ENCODE results near the gene SPINT4.
A peak's percentile ranks its signal among the peaks of the same experiment; 100 is the strongest.
"Not testable (repeated sequence)": the region's sequence is repeated elsewhere in the genome, so short reads cannot be mapped to it uniquely, and the experiment has no call there.

The SPINT4 gene

GRCh38 chr20:45761966-45762365 lies 39.8 kb downstream of the SPINT4 start:
- not testable (repeated sequence) for H3K4me1 ChIP-seq (ENCODE audit: control insufficient read depth in 5 of 5, insufficient read depth in 5 of 5, low read length in 5 of 5); H3K27ac ChIP-seq (ENCODE audit: low read depth, low read length); H3K9me3 ChIP-seq (ENCODE audit: control insufficient read depth in 5 of 5, low read length in 5 of 5); H3K9ac ChIP-seq (ENCODE audit: low read length in 5 of 5); H3K4me3 ChIP-seq (ENCODE audit: low read depth in 1 of 5, low read length in 5 of 5); H3K36me3 ChIP-seq (ENCODE audit: control insufficient read depth in 5 of 5, insufficient read depth in 5 of 5, low read length in 5 of 5); H3K27me3 ChIP-seq (ENCODE audit: control insufficient read depth in 5 of 5, insufficient read depth in 4 of 5, low read length in 5 of 5)

- not testable (repeated sequence) for H3K36me3 ChIP-seq (ENCODE audit: control insufficient read depth in 5 of 5, insufficient read depth in 5 of 5, low read length in 5 of 5); H3K4me3 ChIP-seq (ENCODE audit: low read depth in 1 of 5, low read length in 5 of 5); H3K9me3 ChIP-seq (ENCODE audit: control insufficient read depth in 5 of 5, low read length in 5 of 5); H3K9ac ChIP-seq (ENCODE audit: low read length in 5 of 5); H3K4me1 ChIP-seq (ENCODE audit: control insufficient read depth in 5 of 5, insufficient read depth in 5 of 5, low read length in 5 of 5); H3K27ac ChIP-seq (ENCODE audit: low read depth, low read length); H3K27me3 ChIP-seq (ENCODE audit: control insufficient read depth in 5 of 5, insufficient read depth in 4 of 5, low read length in 5 of 5)
Observed at GRCh38 chr20:45764618-45765282, 42.6 kb downstream of the SPINT4 start.

- no peaks in the 10 kb centered on the region for H3K36me3 ChIP-seq (ENCODE audit: control insufficient read depth in 5 of 5, insufficient read depth in 5 of 5, low read length in 5 of 5)
- no peaks in the 10 kb centered on the region for H3K4me1 ChIP-seq (ENCODE audit: control insufficient read depth in 5 of 5, insufficient read depth in 5 of 5, low read length in 5 of 5)
- no peak overlapping the region for H3K27ac ChIP-seq (ENCODE audit: low read depth, low read length)
- H3K27me3 ChIP-seq (ENCODE audit: control insufficient read depth in 5 of 5, insufficient read depth in 4 of 5, low read length in 5 of 5) = no peaks in the 10 kb centered on the region
- H3K9ac ChIP-seq (ENCODE audit: low read length in 5 of 5) = peak overlapping the region in 1 of 5 donors; percentile 10
- no peak overlapping the region for H3K4me3 ChIP-seq (ENCODE audit: low read depth in 1 of 5, low read length in 5 of 5)
- H3K9me3 ChIP-seq (ENCODE audit: control insufficient read depth in 5 of 5, low read length in 5 of 5) = no peaks in the 10 kb centered on the region
Observed at GRCh38 chr20:45765307-45765875, 43.2 kb downstream of the SPINT4 start.

GRCh38 chr20:45765980-45766379 lies 43.8 kb downstream of the SPINT4 start:
- Histone ChIP-seq H3K4me3 (ENCODE audit: low read depth in 1 of 5, low read length in 5 of 5) (no peak overlapping the region), H3K36me3 (ENCODE audit: control insufficient read depth in 5 of 5, insufficient read depth in 5 of 5, low read length in 5 of 5) (no peaks in the 10 kb centered on the region), H3K9ac (ENCODE audit: low read length in 5 of 5) (peak overlapping the region in 1 of 5 donors; percentile 10), H3K27me3 (ENCODE audit: control insufficient read depth in 5 of 5, insufficient read depth in 4 of 5, low read length in 5 of 5) (no peaks in the 10 kb centered on the region), H3K27ac (ENCODE audit: low read depth, low read length) (no peak overlapping the region), H3K4me1 (ENCODE audit: control insufficient read depth in 5 of 5, insufficient read depth in 5 of 5, low read length in 5 of 5) (peaks cover 0 to 1% (median under 1%) of the 10 kb centered on the region in 5 donors), H3K9me3 (ENCODE audit: control insufficient read depth in 5 of 5, low read length in 5 of 5) (no peaks in the 10 kb centered on the region)

- no peaks in the 10 kb centered on the region for H3K27me3 ChIP-seq (ENCODE audit: control insufficient read depth in 5 of 5, insufficient read depth in 4 of 5, low read length in 5 of 5)
- H3K27ac ChIP-seq (ENCODE audit: low read depth, low read length) = no peak overlapping the region
- H3K36me3 ChIP-seq (ENCODE audit: control insufficient read depth in 5 of 5, insufficient read depth in 5 of 5, low read length in 5 of 5) = no peaks in the 10 kb centered on the region
- H3K4me1 ChIP-seq (ENCODE audit: control insufficient read depth in 5 of 5, insufficient read depth in 5 of 5, low read length in 5 of 5) = peaks cover 0 to 9% (median 7%) of the 10 kb centered on the region in 5 donors
- no peaks in the 10 kb centered on the region for H3K9me3 ChIP-seq (ENCODE audit: control insufficient read depth in 5 of 5, low read length in 5 of 5)
- no peak overlapping the region for H3K9ac ChIP-seq (ENCODE audit: low read length in 5 of 5)
- H3K4me3 ChIP-seq (ENCODE audit: low read depth in 1 of 5, low read length in 5 of 5) = no peak overlapping the region
Observed at GRCh38 chr20:45768479-45768878, 46.3 kb downstream of the SPINT4 start.

GRCh38 chr20:45771182-45771759 lies 49.1 kb downstream of the SPINT4 start:
- H3K9ac ChIP-seq (ENCODE audit: low read length in 5 of 5) = peak overlapping the region in 1 of 5 donors; percentile 2
- H3K4me3 ChIP-seq (ENCODE audit: low read depth in 1 of 5, low read length in 5 of 5) = peak overlapping the region in 2 of 5 donors; percentile 10 to 38
- H3K9me3 ChIP-seq (ENCODE audit: control insufficient read depth in 5 of 5, low read length in 5 of 5) = no peaks in the 10 kb centered on the region
- H3K36me3 ChIP-seq (ENCODE audit: control insufficient read depth in 5 of 5, insufficient read depth in 5 of 5, low read length in 5 of 5) = no peaks in the 10 kb centered on the region
- H3K4me1 ChIP-seq (ENCODE audit: control insufficient read depth in 5 of 5, insufficient read depth in 5 of 5, low read length in 5 of 5) = peaks cover 0 to 9% (median 7%) of the 10 kb centered on the region in 5 donors
- no peak overlapping the region for H3K27ac ChIP-seq (ENCODE audit: low read depth, low read length)
- H3K27me3 ChIP-seq (ENCODE audit: control insufficient read depth in 5 of 5, insufficient read depth in 4 of 5, low read length in 5 of 5) = peaks cover 0 to 3% (median 0%) of the 10 kb centered on the region in 5 donors

GRCh38 chr20:45772693-45773092 lies 50.5 kb downstream of the SPINT4 start:
- no peaks in the 10 kb centered on the region for H3K9me3 ChIP-seq (ENCODE audit: control insufficient read depth in 5 of 5, low read length in 5 of 5)
- peaks cover 0 to 9% (median 7%) of the 10 kb centered on the region in 5 donors for H3K4me1 ChIP-seq (ENCODE audit: control insufficient read depth in 5 of 5, insufficient read depth in 5 of 5, low read length in 5 of 5)
- H3K27ac ChIP-seq (ENCODE audit: low read depth, low read length) = no peak overlapping the region
- peaks cover 0 to 3% (median 0%) of the 10 kb centered on the region in 5 donors for H3K27me3 ChIP-seq (ENCODE audit: control insufficient read depth in 5 of 5, insufficient read depth in 4 of 5, low read length in 5 of 5)
- no peak overlapping the region for H3K4me3 ChIP-seq (ENCODE audit: low read depth in 1 of 5, low read length in 5 of 5)
- no peaks in the 10 kb centered on the region for H3K36me3 ChIP-seq (ENCODE audit: control insufficient read depth in 5 of 5, insufficient read depth in 5 of 5, low read length in 5 of 5)
- H3K9ac ChIP-seq (ENCODE audit: low read length in 5 of 5) = no peak overlapping the region

- Histone ChIP-seq H3K9me3 (ENCODE audit: control insufficient read depth in 5 of 5, low read length in 5 of 5) (no peaks in the 10 kb centered on the region), H3K27me3 (ENCODE audit: control insufficient read depth in 5 of 5, insufficient read depth in 4 of 5, low read length in 5 of 5) (peaks cover 0 to 3% (median 0%) of the 10 kb centered on the region in 5 donors), H3K9ac (ENCODE audit: low read length in 5 of 5) (peak overlapping the region in 1 of 5 donors; percentile 16), H3K4me3 (ENCODE audit: low read depth in 1 of 5, low read length in 5 of 5) (no peak overlapping the region), H3K36me3 (ENCODE audit: control insufficient read depth in 5 of 5, insufficient read depth in 5 of 5, low read length in 5 of 5) (no peaks in the 10 kb centered on the region), H3K4me1 (ENCODE audit: control insufficient read depth in 5 of 5, insufficient read depth in 5 of 5, low read length in 5 of 5) (peaks cover 0 to 18% (median 9%) of the 10 kb centered on the region in 5 donors), H3K27ac (ENCODE audit: low read depth, low read length) (no peak overlapping the region)
Observed at GRCh38 chr20:45774945-45775344, 52.8 kb downstream of the SPINT4 start.

GRCh38 chr20:45775411-45775810 lies 53.3 kb downstream of the SPINT4 start:
- Histone ChIP-seq H3K27ac (ENCODE audit: low read depth, low read length) (no peak overlapping the region), H3K9ac (ENCODE audit: low read length in 5 of 5) (peak overlapping the region in 1 of 5 donors; percentile 16), H3K27me3 (ENCODE audit: control insufficient read depth in 5 of 5, insufficient read depth in 4 of 5, low read length in 5 of 5) (peaks cover 0 to 3% (median 0%) of the 10 kb centered on the region in 5 donors), H3K4me3 (ENCODE audit: low read depth in 1 of 5, low read length in 5 of 5) (no peak overlapping the region), H3K9me3 (ENCODE audit: control insufficient read depth in 5 of 5, low read length in 5 of 5) (no peaks in the 10 kb centered on the region), H3K36me3 (ENCODE audit: control insufficient read depth in 5 of 5, insufficient read depth in 5 of 5, low read length in 5 of 5) (no peaks in the 10 kb centered on the region), H3K4me1 (ENCODE audit: control insufficient read depth in 5 of 5, insufficient read depth in 5 of 5, low read length in 5 of 5) (peaks cover 0 to 18% (median 9%) of the 10 kb centered on the region in 5 donors)
